SK-N-SH (cell line): ENCODE results near the gene IL15RA. TPM values are rescaled to one million over a fixed set of nuclear protein-coding genes. Genes with fewer than 3 reads are reported as not detected.

ENCODE experiments used
- CTCF ChIA-PET: fragments of 300-600, 350-600 bp; formaldehyde crosslinking; extraction: SDS; loops from one replicate; lab custom pipeline; 2021; lab: Yijun Ruan, JAX
- POLR2A ChIA-PET: fragments of 350-600 bp; sonication (Branson Sonifier 250); formaldehyde crosslinking; extraction: SDS; loops from one replicate; lab custom pipeline; 2020; ENCODE audit warnings: antibody characterized with exemption, inconsistent platforms; lab: Yijun Ruan, JAX
- DNase-seq: peaks from one replicate; pipeline ENCODE4 v3.0.0; 2012
- H2AFZ ChIP-seq: fragments of 200-600 bp; sonication (generic); 2 replicates; pipeline ENCODE4 v1.8.1; 2016; ENCODE audit warnings: antibody characterized with exemption, mild to moderate bottlenecking, low read depth
- H3F3A ChIP-seq: fragments of 200-600 bp; sonication (generic); replicated peaks from 2 replicates; pipeline ENCODE3; 2016; ENCODE audit warnings: antibody characterized with exemption, mild to moderate bottlenecking; ENCODE audit not compliant: insufficient read depth
- H3K27ac ChIP-seq, 2 experiments: fragments of 200-500 bp in 1 of 2; fragments of 200-600 bp in 1 of 2; sonication (Bioruptor generic) in 1 of 2; sonication (generic), shearing (Covaris generic) in 1 of 2; 2 replicates each; pipeline versions ENCODE4 v1.5.1 to v1.6.1; 2014 to 2016; ENCODE audit warnings: low read depth in 2 of 2, inconsistent platforms in 1 of 2, low read length in 1 of 2, mild to moderate bottlenecking in 1 of 2, mixed read lengths in 1 of 2
- H3K27me3 ChIP-seq: fragments of 200-600 bp; sonication (generic), shearing (Covaris generic); 2 replicates; pipeline ENCODE4 v1.6.1; 2016; ENCODE audit warnings: mixed run types; ENCODE audit not compliant: insufficient read depth
- H3K36me3 ChIP-seq, 2 experiments: fragments of 200-500 bp in 1 of 2; fragments of 200-600 bp in 1 of 2; sonication (Bioruptor generic) in 1 of 2; sonication (generic) in 1 of 2; replicated peaks in 1 of 2; 2 replicates each; pipeline versions ENCODE3 to v1.5.1; 2014 to 2016; ENCODE audit warnings: low read length in 1 of 2, mild to moderate bottlenecking in 1 of 2; ENCODE audit not compliant: insufficient read depth in 2 of 2, control insufficient read depth in 1 of 2
- H3K4me1 ChIP-seq, 2 experiments: fragments of 200-500 bp in 1 of 2; fragments of 200-600 bp in 1 of 2; sonication (Bioruptor generic) in 1 of 2; sonication (generic), shearing (Covaris generic) in 1 of 2; 2 replicates each; pipeline versions ENCODE4 v1.5.1 to v1.6.1; 2014 to 2016; ENCODE audit warnings: low read depth in 1 of 2, low read length in 1 of 2, mixed run types in 1 of 2; ENCODE audit not compliant: insufficient read depth in 2 of 2, control insufficient read depth in 1 of 2
- H3K4me2 ChIP-seq: fragments of 200-600 bp; sonication (generic), shearing (Covaris generic); 2 replicates; pipeline ENCODE4 v1.6.1; 2017; ENCODE audit warnings: mixed run types
- H3K4me3 ChIP-seq, 2 experiments: fragments of 200-500 bp in 1 of 2; fragments of 200-600 bp in 1 of 2; sonication (Bioruptor generic) in 1 of 2; sonication (generic), shearing (Covaris generic) in 1 of 2; 2 replicates each; pipeline versions ENCODE4 v1.5.1 to v1.8.1; 2014 to 2016; ENCODE audit warnings: low read depth in 2 of 2, inconsistent platforms in 1 of 2, low read length in 1 of 2, mild to moderate bottlenecking in 1 of 2, mixed read lengths in 1 of 2, moderate library complexity in 1 of 2
- H3K79me2 ChIP-seq: fragments of 200-600 bp; sonication (generic); 2 replicates; pipeline ENCODE4 v1.8.1; 2017; ENCODE audit warnings: mild to moderate bottlenecking; ENCODE audit not compliant: insufficient read depth
- H3K9ac ChIP-seq: fragments of 200-600 bp; sonication (generic); 2 replicates; pipeline ENCODE4 v1.6.1; 2017; ENCODE audit warnings: mixed run types
- H3K9me2 ChIP-seq: fragments of 200-600 bp; sonication (generic); 2 replicates; pipeline ENCODE4 v1.6.1; 2017; ENCODE audit warnings: mixed run types
- H3K9me3 ChIP-seq: fragments of 200-600 bp; sonication (generic); 2 replicates; pipeline ENCODE4 v1.6.1; 2017; ENCODE audit warnings: mixed run types, mild to moderate bottlenecking, moderate library complexity
- H4K20me1 ChIP-seq: fragments of 200-600 bp; sonication (generic); 2 replicates; pipeline ENCODE4 v1.6.1; 2017; ENCODE audit warnings: mild to moderate bottlenecking, mixed run types; ENCODE audit not compliant: insufficient read depth
- CHD2 ChIP-seq: fragments of 150-350 bp; IDR thresholded peaks from 2 replicates; pipeline ENCODE4 v1.6.1; 2018; ENCODE audit warnings: low read length; ENCODE audit not compliant: partially characterized antibody
- EP300 ChIP-seq, 2 experiments: IDR thresholded peaks; 2 replicates each; pipeline versions ENCODE4 v1.4.0 to v1.6.1; 2012; ENCODE audit warnings: borderline replicate concordance in 1 of 2, low read depth in 1 of 2, low read length in 1 of 2
- EZH2phosphoT487 ChIP-seq: fragments of 200-600 bp; sonication (generic); IDR thresholded peaks from 2 replicates; pipeline ENCODE4 v1.6.1; 2017; ENCODE audit warnings: low read depth, mixed run types, mild to moderate bottlenecking, antibody characterized with exemption, moderate library complexity, borderline replicate concordance
- FOSL2 ChIP-seq: IDR thresholded peaks from 2 replicates; pipeline ENCODE4 v1.4.0; 2012; ENCODE audit warnings: low read depth, mild to moderate bottlenecking, moderate library complexity, borderline replicate concordance
- FOXJ3 ChIP-seq: sonication (generic); formaldehyde crosslinking; IDR thresholded peaks from 2 replicates; pipeline ENCODE4 v1.5.1; 2020; ENCODE audit warnings: mild to moderate bottlenecking, missing genetic modification reagents
- FOXM1 ChIP-seq: IDR thresholded peaks from 2 replicates; pipeline ENCODE4 v1.4.0; 2012; ENCODE audit warnings: low read depth, mild to moderate bottlenecking
- MAX ChIP-seq: IDR thresholded peaks from 2 replicates; pipeline ENCODE4 v1.4.0; 2012; ENCODE audit warnings: low read depth
- MEF2A ChIP-seq: IDR thresholded peaks from 2 replicates; pipeline ENCODE4 v1.4.0; 2012; ENCODE audit warnings: low read depth, borderline replicate concordance
- POLR2AphosphoS5 ChIP-seq: IDR thresholded peaks from 2 replicates; pipeline ENCODE4 v1.6.1; 2012; ENCODE audit warnings: low read depth, low read length
- RCOR1 ChIP-seq: fragments of 150-350 bp; IDR thresholded peaks from 2 replicates; pipeline ENCODE4 v1.6.1; 2017; ENCODE audit warnings: antibody characterized with exemption, low read length
- RFX5 ChIP-seq: IDR thresholded peaks from 2 replicates; pipeline ENCODE4 v1.6.1; 2012; ENCODE audit warnings: mild to moderate bottlenecking, improper control_type of control experiment, low read length
- TEAD4 ChIP-seq: IDR thresholded peaks from 2 replicates; pipeline ENCODE4 v1.4.0; 2012; ENCODE audit warnings: mild to moderate bottlenecking, borderline replicate concordance; ENCODE audit not compliant: insufficient read depth
- YY1 ChIP-seq: IDR thresholded peaks from 2 replicates; pipeline ENCODE4 v1.4.0; 2012; ENCODE audit warnings: low read depth, mild to moderate bottlenecking
- ZBTB33 ChIP-seq: IDR thresholded peaks from 2 replicates; pipeline ENCODE4 v1.4.0; 2012; ENCODE audit warnings: low read depth, borderline replicate concordance
- WGBS: methylation state at CpG from one replicate; pipeline ENCODE4 v1.1.6; 2017; ENCODE audit warnings: low lambda C conversion rate; 5-methylcytosine and 5-hydroxymethylcytosine counted together
- polyA plus RNA-seq, 3 experiments: library from polyadenylated mRNA; depleted of rRNA; stranded (reverse); fragments of >200 nt; gene quantifications; 2 replicates each; pipeline ENCODE4 v1.2.3, GENCODE V29; 2012
- TF ChIP-seq, protein P1 (sequence below): fragments of 150-350 bp; IDR thresholded peaks from 2 replicates; pipeline ENCODE4 v1.6.1; 2017; ENCODE audit warnings: antibody characterized with exemption, low read length, low read depth, borderline replicate concordance

IL15RA gene
- polyA plus RNA-seq, 1 of the 3 experiments (the other 2 are of a cell fraction): 2.1 TPM

- Histone ChIP-seq H3K9ac (no peak overlapping the region), H3K9me2 (no peaks in the 10 kb centered on the region), H3K4me2 (no peak overlapping the region), H4K20me1 (no peaks in the 10 kb centered on the region), H2AFZ (no peak overlapping the region), H3K79me2 (no peaks in the 10 kb centered on the region), H3K27ac (no peak overlapping the region)
- no peak for DNase-seq
- no peak for TF ChIP-seq EZH2phosphoT487
- TF ChIP-seq, all 33 proteins: peak for 0
- H3K4me1 ChIP-seq: no peaks in the 10 kb centered on the region
- POLR2A ChIA-PET: interaction anchor here (0.9 kb wide), 1 partner anchor 48 kb away, joined by 3 read pairs; the partner anchor contains the start of gene ANKRD16
- CTCF ChIA-PET: interaction anchor here (1.3 kb wide), 1 partner anchor 465 kb away, joined by 5 read pairs; no protein-coding TSS in a partner anchor
- H3K27me3 ChIP-seq: no peaks in the 10 kb centered on the region
- H3K9me3 ChIP-seq: no peaks in the 10 kb centered on the region
- H3K4me3 ChIP-seq: no peak overlapping the region
- H3K36me3 ChIP-seq: peaks cover 20 to 41% of the 10 kb centered on the region in 2 experiments
- H3F3A ChIP-seq: no peaks in the 10 kb centered on the region
- 95% methylated on average over 18 of the region's 18 CpGs for WGBS
These were observed 40.3 kb downstream of the IL15RA start for GRCh38 chr10:5937016-5937415.

DNA sequence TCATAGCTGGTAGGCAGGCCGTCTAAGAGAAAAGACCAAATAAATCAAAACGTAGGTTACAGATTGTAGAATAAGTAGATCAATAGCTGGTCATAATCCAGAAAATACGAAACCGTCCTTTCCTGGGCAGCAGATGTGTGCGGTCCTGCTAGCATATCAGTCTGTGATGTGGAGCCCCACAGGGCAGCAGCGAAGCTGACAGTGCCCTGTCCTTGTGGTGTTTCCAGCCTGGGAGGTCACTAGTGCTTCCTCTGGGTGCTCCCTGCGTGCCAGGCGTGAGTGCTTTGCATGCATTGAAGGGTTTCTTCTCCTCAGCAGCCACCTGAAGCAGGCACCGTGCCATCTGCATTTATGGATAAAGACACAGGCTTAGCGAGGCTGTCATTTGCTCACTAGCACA is 41.7 kb downstream of the IL15RA start:
- H3F3A ChIP-seq: no peaks in the 10 kb centered on the region
- H4K20me1 ChIP-seq: no peaks in the 10 kb centered on the region
- H3K4me2 ChIP-seq: no peak overlapping the region
- POLR2A ChIA-PET: no interaction called here
- H3K9ac ChIP-seq: no peak overlapping the region
- no peaks in the 10 kb centered on the region for H3K79me2 ChIP-seq
- H3K9me3 ChIP-seq: no peaks in the 10 kb centered on the region
- no peak for DNase-seq
- no peaks in the 10 kb centered on the region for H3K4me1 ChIP-seq
- H3K36me3 ChIP-seq: peaks cover 22 to 52% of the 10 kb centered on the region in 2 experiments
- 94% methylated on average over 9 of the region's 10 CpGs for WGBS
- CTCF ChIA-PET: interaction anchor here (1.0 kb wide), 1 partner anchor 11 kb away, joined by 3 read pairs; no protein-coding TSS in a partner anchor
- no peaks in the 10 kb centered on the region for H3K27me3 ChIP-seq
- H3K4me3 ChIP-seq: no peak overlapping the region
- H2AFZ ChIP-seq: no peak overlapping the region
- no peak overlapping the region for H3K27ac ChIP-seq
- no peaks in the 10 kb centered on the region for H3K9me2 ChIP-seq
- TF ChIP-seq ZBTB33 (no peak), FOXM1 (no peak)

- CTCF ChIA-PET: interaction anchor here (1.2 kb wide), 1 partner anchor 14 kb away, joined by 3 read pairs; no protein-coding TSS in a partner anchor
- peaks cover 4% of the 10 kb centered on the region for H3F3A ChIP-seq
- TF ChIP-seq ZBTB33 (no peak), RFX5 (no peak), FOSL2 (no peak), FOXM1 (no peak), EP300 (IDR thresholded peaks at IDR 0.05; ENCODE audit: borderline replicate concordance in 1 of 2, low read depth in 1 of 2, low read length in 1 of 2) (no peak), TEAD4 (no peak), YY1 (no peak), MEF2A (no peak), MAX (no peak), CHD2 (no peak), FOXJ3 (CRISPR knock-in tag) (no peak), RCOR1 (no peak), POLR2AphosphoS5 (no peak)
- TF ChIP-seq, protein P1, sequence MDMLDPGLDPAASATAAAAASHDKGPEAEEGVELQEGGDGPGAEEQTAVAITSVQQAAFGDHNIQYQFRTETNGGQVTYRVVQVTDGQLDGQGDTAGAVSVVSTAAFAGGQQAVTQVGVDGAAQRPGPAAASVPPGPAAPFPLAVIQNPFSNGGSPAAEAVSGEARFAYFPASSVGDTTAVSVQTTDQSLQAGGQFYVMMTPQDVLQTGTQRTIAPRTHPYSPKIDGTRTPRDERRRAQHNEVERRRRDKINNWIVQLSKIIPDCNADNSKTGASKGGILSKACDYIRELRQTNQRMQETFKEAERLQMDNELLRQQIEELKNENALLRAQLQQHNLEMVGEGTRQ: no peak
These were observed 43.3 kb downstream of the IL15RA start for GRCh38 chr10:5933909-5934546.

More at GRCh38 chr10:5933909-5934546, 43.3 kb downstream of the IL15RA start:
- DNase-seq: no peak
- no peaks in the 10 kb centered on the region for H3K27me3 ChIP-seq
- POLR2A ChIA-PET: no interaction called here
- no peak overlapping the region for H3K4me3 ChIP-seq
- no peaks in the 10 kb centered on the region for H3K79me2 ChIP-seq
- H3K9me2 ChIP-seq: no peaks in the 10 kb centered on the region
- H2AFZ ChIP-seq: no peak overlapping the region
- H3K4me1 ChIP-seq: no peaks in the 10 kb centered on the region
- 95% methylated on average over 14 of the region's 14 CpGs for WGBS
- H3K4me2 ChIP-seq: no peak overlapping the region
- H3K9me3 ChIP-seq: no peaks in the 10 kb centered on the region
- no peak overlapping the region for H3K9ac ChIP-seq
- no peaks in the 10 kb centered on the region for H4K20me1 ChIP-seq
- no peak overlapping the region for H3K27ac ChIP-seq
- H3K36me3 ChIP-seq: peaks cover 37 to 66% of the 10 kb centered on the region in 2 experiments
